Caco-2 (cell line): ENCODE measurements around the gene GLDC. TPM values are rescaled to one million over a fixed set of nuclear protein-coding genes. Genes with fewer than 3 reads are reported as not detected.

Experiments
- BruUV-seq: library from RNA; stranded (reverse); fragments of 400-500 nt; replicated peaks from 2 replicates; lab custom pipeline; 2021; lab: Mats Ljungman, UMichigan
- CTCF ChIA-PET: fragments of 300-600 bp; sonication (Branson Sonifier 250); formaldehyde crosslinking; loops from one replicate; lab custom pipeline; 2022; ENCODE audit warnings: antibody characterized with exemption; lab: Charles Lee
- POLR2A ChIA-PET: fragments of 300-600 bp; sonication (Branson Sonifier 250); formaldehyde crosslinking; loops from one replicate; lab custom pipeline; 2022; ENCODE audit warnings: antibody characterized with exemption; lab: Charles Lee
- DNase-seq, 2 experiments: peaks; one replicate each; pipeline versions ENCODE4 v3.0.0 to v3.0.0-alpha.2; 2020 to 2022
- H3K27me3 ChIP-seq: replicated peaks from 2 replicates; pipeline ENCODE4 v1.6.0; 2011; ENCODE audit warnings: low read length; ENCODE audit not compliant: control insufficient read depth, insufficient read depth
- H3K36me3 ChIP-seq: 2 replicates; pipeline ENCODE4 v1.5.1; 2011; ENCODE audit warnings: low read length; ENCODE audit not compliant: control insufficient read depth, insufficient read depth
- H3K4me1 ChIP-seq: fragments of 250-450 bp; sonication (Bioruptor Pico); 2 replicates; pipeline ENCODE4 v1.5.1; 2020; ENCODE audit warnings: mild to moderate bottlenecking
- H3K4me3 ChIP-seq: 2 replicates; pipeline ENCODE4 v1.5.1; 2011; ENCODE audit warnings: low read depth, mild to moderate bottlenecking, control low read depth, low read length
- H3K9me3 ChIP-seq: fragments of 250-450 bp; sonication (Bioruptor Pico); 2 replicates; pipeline ENCODE4 v1.5.1; 2020; ENCODE audit warnings: mild to moderate bottlenecking, moderate library complexity
- H3K27ac Mint-ChIP-seq: one replicate; pipeline ENCODE4 v1.8.0; 2022; ENCODE audit warnings: mixed read lengths; ENCODE audit not compliant: unreplicated experiment
- H3K27me3 Mint-ChIP-seq: one replicate; pipeline ENCODE4 v1.8.0; 2022; ENCODE audit warnings: mixed read lengths; ENCODE audit not compliant: insufficient read depth, unreplicated experiment
- H3K36me3 Mint-ChIP-seq: one replicate; pipeline ENCODE4 v1.8.0; 2022; ENCODE audit warnings: mild to moderate bottlenecking, mixed read lengths; ENCODE audit not compliant: insufficient read depth, unreplicated experiment
- H3K4me1 Mint-ChIP-seq: one replicate; pipeline ENCODE4 v1.8.0; 2022; ENCODE audit warnings: low read depth, mixed read lengths; ENCODE audit not compliant: unreplicated experiment
- H3K4me3 Mint-ChIP-seq: one replicate; pipeline ENCODE4 v1.8.0; 2022; ENCODE audit warnings: mild to moderate bottlenecking, moderate library complexity, mixed read lengths; ENCODE audit not compliant: unreplicated experiment
- H3K9me3 Mint-ChIP-seq: one replicate; pipeline ENCODE4 v1.8.0; 2022; ENCODE audit warnings: mixed read lengths; ENCODE audit not compliant: unreplicated experiment
- CTCF ChIP-seq, 2 experiments: fragments of 200-600 bp in 1 of 2; IDR thresholded peaks; 1 replicate in 1 of 2; 2 replicates in 1 of 2; pipeline versions ENCODE4 v1.5.1 to v1.8.0; 2011 to 2022; ENCODE audit warnings: antibody characterized with exemption in 1 of 2, control low read depth in 1 of 2, inconsistent platforms in 1 of 2, low read depth in 1 of 2, low read length in 1 of 2, mild to moderate bottlenecking in 1 of 2, moderate library complexity in 1 of 2; ENCODE audit not compliant: insufficient read depth in 1 of 2, severe bottlenecking in 1 of 2, unreplicated experiment in 1 of 2
- intact Hi-C: fragments of 100-400 bp; cut with micrococcal nuclease; formaldehyde crosslinking; loops from one replicate; pipeline ENCODE4 v1.10.0; 2022; ENCODE audit not compliant: unreplicated experiment
- total RNA-seq: library from RNA; stranded (reverse); gene quantifications from 2 replicates; pipeline ENCODE4 v1.2.3, GENCODE V29; 2022

GLDC gene
- total RNA-seq, 1 experiment from 2014 or later = 320 TPM

- H3K9me3 Mint-ChIP-seq = no peaks in the 10 kb centered on the region
- H3K27me3 Mint-ChIP-seq = no peaks in the 10 kb centered on the region
- Histone ChIP-seq H3K36me3 (peaks cover 3% of the 10 kb centered on the region; the same call in 1 of the 2 replicates), H3K4me1 (no peaks in the 10 kb centered on the region), H3K4me3 (no peak overlapping the region), H3K9me3 (no peaks in the 10 kb centered on the region), H3K27me3 (no peaks in the 10 kb centered on the region)
- POLR2A ChIA-PET = no interaction called here
- H3K4me1 Mint-ChIP-seq = peaks cover 7% of the 10 kb centered on the region
- CTCF ChIA-PET = no interaction called here
- H3K27ac Mint-ChIP-seq = no peak overlapping the region
- no peak overlapping the region for H3K4me3 Mint-ChIP-seq
- TF ChIP-seq CTCF (IDR thresholded peaks at IDR 0.05; ENCODE audit: insufficient read depth in 1 of 2, low read depth in 1 of 2, low read length in 1 of 2, severe bottlenecking in 1 of 2, unreplicated experiment in 1 of 2) = no peak
- BruUV-seq = no TSS peak
- intact Hi-C loops = no loop called here
- peaks cover 93% of the 10 kb centered on the region for H3K36me3 Mint-ChIP-seq
- DNase-seq = no peak
These were observed 92.9 kb downstream of the GLDC start for GRCh38 chr9:6552498-6553121.

- intact Hi-C loops = no loop called here
- no TSS peak for BruUV-seq
- H3K27ac Mint-ChIP-seq = peak overlapping the region; percentile 70
- peaks cover 93% of the 10 kb centered on the region for H3K36me3 Mint-ChIP-seq
- H3K4me3 Mint-ChIP-seq = no peak overlapping the region
- H3K4me1 Mint-ChIP-seq = peaks cover 7% of the 10 kb centered on the region
- ChIA-PET CTCF (no interaction called here), POLR2A (no interaction called here)
- Histone ChIP-seq H3K9me3 (no peaks in the 10 kb centered on the region), H3K4me3 (no peak overlapping the region), H3K36me3 (peaks cover 3% of the 10 kb centered on the region; the same call in 1 of the 2 replicates), H3K27me3 (no peaks in the 10 kb centered on the region), H3K4me1 (no peaks in the 10 kb centered on the region)
- no peak for TF ChIP-seq CTCF (IDR thresholded peaks at IDR 0.05; ENCODE audit: insufficient read depth in 1 of 2, low read depth in 1 of 2, low read length in 1 of 2, severe bottlenecking in 1 of 2, unreplicated experiment in 1 of 2)
- no peaks in the 10 kb centered on the region for H3K9me3 Mint-ChIP-seq
- DNase-seq = no peak
- H3K27me3 Mint-ChIP-seq = no peaks in the 10 kb centered on the region
These were observed 93.5 kb downstream of the GLDC start for GRCh38 chr9:6552033-6552432.

- no peaks in the 10 kb centered on the region for H3K4me1 ChIP-seq
- Mint-ChIP-seq H3K4me3 (no peak overlapping the region), H3K27me3 (no peaks in the 10 kb centered on the region), H3K4me1 (peaks cover 7% of the 10 kb centered on the region), H3K9me3 (no peaks in the 10 kb centered on the region), H3K27ac (peak overlapping the region; percentile 70), H3K36me3 (peaks cover 92% of the 10 kb centered on the region)
- H3K27me3 ChIP-seq = no peaks in the 10 kb centered on the region
- H3K9me3 ChIP-seq = no peaks in the 10 kb centered on the region
- BruUV-seq = no TSS peak
- ChIA-PET CTCF (no interaction called here), POLR2A (no interaction called here)
- intact Hi-C loops = no loop called here
- H3K4me3 ChIP-seq = no peak overlapping the region
- no peak for TF ChIP-seq CTCF (IDR thresholded peaks at IDR 0.05; ENCODE audit: insufficient read depth in 1 of 2, low read depth in 1 of 2, low read length in 1 of 2, severe bottlenecking in 1 of 2, unreplicated experiment in 1 of 2)
- DNase-seq = no peak
- peaks cover 3% of the 10 kb centered on the region; the same call in 1 of the 2 replicates for H3K36me3 ChIP-seq
These were observed 94.4 kb downstream of the GLDC start for GRCh38 chr9:6551136-6551535.
